ENCODE results near the gene CLEC4F.

The CLEC4F gene

GRCh38 chr2:70830366-70830765 is 10.0 kb upstream of the CLEC4F start:
- no peaks in the 10 kb centered on the region for H3K36me3 ChIP-seq (replicated peaks)
- no peak overlapping the region for H3K4me3 ChIP-seq (ENCODE audit: low read depth, low read length)
- H3K27me3 ChIP-seq (replicated peaks), result no peaks in the 10 kb centered on the region
- no peak for TF ChIP-seq CTCF (IDR thresholded peaks at IDR 0.05; ENCODE audit: low read depth, low read length, missing control alignments)
- in situ Hi-C loops (cut with HindIII; ENCODE audit: low pct_ligation_motif_present, low sequenced_read_pairs), result no loop called here
- no peak for DNase-seq
- no peak overlapping the region for H3K27ac ChIP-seq

DNA sequence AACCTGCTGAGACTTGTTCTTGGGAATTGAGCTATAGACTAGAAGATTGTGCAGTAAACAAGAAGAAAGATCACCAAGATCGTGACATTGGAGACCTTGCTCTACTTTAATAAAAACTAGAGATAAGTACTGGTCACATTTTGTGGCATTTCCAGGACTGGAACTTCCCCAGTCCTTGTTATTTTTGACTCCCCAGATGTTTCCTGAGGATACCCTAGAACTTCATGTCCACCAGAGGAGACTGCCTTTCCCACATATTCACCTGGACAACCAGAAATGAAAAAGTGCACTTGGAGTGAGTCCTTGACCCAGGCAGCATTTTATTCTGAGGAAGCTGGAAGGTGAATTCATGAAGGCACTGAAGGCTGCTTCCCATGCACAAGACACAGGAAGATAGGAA is 9.5 kb upstream of the CLEC4F start:
- Histone ChIP-seq H3K36me3 (replicated peaks) (no peaks in the 10 kb centered on the region), H3K27ac (no peak overlapping the region), H3K4me3 (ENCODE audit: low read depth, low read length) (no peak overlapping the region), H3K27me3 (replicated peaks) (no peaks in the 10 kb centered on the region)
- no peak for TF ChIP-seq CTCF (IDR thresholded peaks at IDR 0.05; ENCODE audit: low read depth, low read length, missing control alignments)
- no peak for DNase-seq
- in situ Hi-C loops (cut with HindIII; ENCODE audit: low pct_ligation_motif_present, low sequenced_read_pairs), result no loop called here

- Histone ChIP-seq H3K27ac (peak overlapping the region; percentile 34), H3K27me3 (replicated peaks) (no peaks in the 10 kb centered on the region), H3K4me3 (ENCODE audit: low read depth, low read length) (no peak overlapping the region), H3K36me3 (replicated peaks) (no peaks in the 10 kb centered on the region)
- no peak for TF ChIP-seq CTCF (IDR thresholded peaks at IDR 0.05; ENCODE audit: low read depth, low read length, missing control alignments)
- in situ Hi-C loops (cut with HindIII; ENCODE audit: low pct_ligation_motif_present, low sequenced_read_pairs), result no loop called here
- peak; percentile 38 for DNase-seq
Measured at GRCh38 chr2:70828914-70829824, 8.8 kb upstream of the CLEC4F start.

DNA sequence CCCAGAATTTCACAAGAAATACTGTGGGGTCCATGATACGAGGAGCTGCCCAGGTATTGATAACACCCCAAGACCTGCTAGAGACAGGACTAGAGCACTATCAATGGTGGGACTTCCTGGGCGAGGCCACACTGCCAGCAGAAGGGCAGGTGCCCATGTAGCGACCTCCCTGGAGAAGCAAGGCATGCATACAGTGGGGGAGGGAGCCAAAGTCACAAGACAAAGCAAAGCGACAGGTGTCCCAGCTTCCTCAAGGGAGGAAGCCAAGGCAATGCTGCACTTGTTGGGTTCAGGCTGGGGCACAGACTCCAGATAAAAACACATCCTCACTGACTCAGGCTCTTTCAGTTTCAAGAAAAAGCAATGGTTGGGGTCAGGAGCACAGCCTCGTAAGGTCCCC is 7.7 kb upstream of the CLEC4F start:
- Histone ChIP-seq H3K27me3 (replicated peaks) (no peaks in the 10 kb centered on the region), H3K27ac (no peak overlapping the region), H3K4me3 (ENCODE audit: low read depth, low read length) (no peak overlapping the region), H3K36me3 (replicated peaks) (no peaks in the 10 kb centered on the region)
- DNase-seq, result no peak
- TF ChIP-seq CTCF (IDR thresholded peaks at IDR 0.05; ENCODE audit: low read depth, low read length, missing control alignments), result no peak
- in situ Hi-C loops (cut with HindIII; ENCODE audit: low pct_ligation_motif_present, low sequenced_read_pairs), result no loop called here

GRCh38 chr2:70827388-70827787 is 7.0 kb upstream of the CLEC4F start:
- H3K27ac ChIP-seq, result no peak overlapping the region
- no peaks in the 10 kb centered on the region for H3K27me3 ChIP-seq (replicated peaks)
- no peak for DNase-seq
- no peak overlapping the region for H3K4me3 ChIP-seq (ENCODE audit: low read depth, low read length)
- no peak for TF ChIP-seq CTCF (IDR thresholded peaks at IDR 0.05; ENCODE audit: low read depth, low read length, missing control alignments)
- H3K36me3 ChIP-seq (replicated peaks), result no peaks in the 10 kb centered on the region
- in situ Hi-C loops (cut with HindIII; ENCODE audit: low pct_ligation_motif_present, low sequenced_read_pairs), result no loop called here

All from brain microvascular endothelial cell (primary cell).